Gastrocnemius medialis (tissue), 4 donors: ENCODE data around the gene MRC2.

ENCODE experiments used
- POLR2A ChIP-seq, 2 donors: fragments of 450-650 bp; IDR thresholded peaks; one replicate each; pipeline ENCODE4 v1.6.1; 2017; ENCODE audit warnings: antibody characterized with exemption in 2 of 2, mild to moderate bottlenecking in 2 of 2, moderate library complexity in 2 of 2
- TF ChIP-seq, protein P1 (sequence below), 5 experiments: fragments of 450-650 bp in 3 of 5; fragments of 200-600 bp in 2 of 5; sonication (generic) in 2 of 5; IDR thresholded peaks in 4 of 5; conservative IDR thresholded peaks in 1 of 5; 1 replicate in 4 of 5; 2 replicates in 1 of 5; pipeline ENCODE4 v1.5.1; 2016 to 2019; ENCODE audit warnings: antibody characterized with exemption in 5 of 5, mild to moderate bottlenecking in 3 of 5, moderate library complexity in 3 of 5

DNA sequence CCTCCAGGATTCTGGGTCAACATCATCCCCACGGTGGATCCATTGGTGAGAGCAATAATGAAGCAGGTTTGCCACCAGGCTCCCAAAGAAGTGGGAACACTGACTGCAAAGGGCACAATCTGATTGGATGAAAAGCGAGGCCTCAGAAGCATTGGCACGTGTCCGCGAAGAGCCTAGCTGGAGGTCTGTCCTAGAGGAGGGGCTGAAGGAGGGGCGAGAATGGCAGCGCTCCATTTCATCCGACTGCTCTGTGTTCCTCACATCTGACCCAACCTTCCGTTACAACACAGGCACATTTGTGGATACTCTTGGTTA, 79.9 kb downstream of the MRC2 start:
- TF ChIP-seq, protein P1, sequence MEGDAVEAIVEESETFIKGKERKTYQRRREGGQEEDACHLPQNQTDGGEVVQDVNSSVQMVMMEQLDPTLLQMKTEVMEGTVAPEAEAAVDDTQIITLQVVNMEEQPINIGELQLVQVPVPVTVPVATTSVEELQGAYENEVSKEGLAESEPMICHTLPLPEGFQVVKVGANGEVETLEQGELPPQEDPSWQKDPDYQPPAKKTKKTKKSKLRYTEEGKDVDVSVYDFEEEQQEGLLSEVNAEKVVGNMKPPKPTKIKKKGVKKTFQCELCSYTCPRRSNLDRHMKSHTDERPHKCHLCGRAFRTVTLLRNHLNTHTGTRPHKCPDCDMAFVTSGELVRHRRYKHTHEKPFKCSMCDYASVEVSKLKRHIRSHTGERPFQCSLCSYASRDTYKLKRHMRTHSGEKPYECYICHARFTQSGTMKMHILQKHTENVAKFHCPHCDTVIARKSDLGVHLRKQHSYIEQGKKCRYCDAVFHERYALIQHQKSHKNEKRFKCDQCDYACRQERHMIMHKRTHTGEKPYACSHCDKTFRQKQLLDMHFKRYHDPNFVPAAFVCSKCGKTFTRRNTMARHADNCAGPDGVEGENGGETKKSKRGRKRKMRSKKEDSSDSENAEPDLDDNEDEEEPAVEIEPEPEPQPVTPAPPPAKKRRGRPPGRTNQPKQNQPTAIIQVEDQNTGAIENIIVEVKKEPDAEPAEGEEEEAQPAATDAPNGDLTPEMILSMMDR (IDR thresholded peaks at IDR 0.05 in 4 of 5, conservative IDR thresholded peaks at IDR 0.05 in 1 of 5) = no peak
- no peak for TF ChIP-seq POLR2A (IDR thresholded peaks at IDR 0.05)
